Peyer's patch (tissue), 4 donors: ENCODE measurements around the gene PKD1. TPM values are rescaled to one million over a fixed set of nuclear protein-coding genes. Genes with fewer than 3 reads are reported as not detected.

Experiments used
- DNase-seq, 3 donors: peaks; one replicate each; pipeline ENCODE4 v3.0.0-alpha.2; 2017 to 2019
- H3K27ac ChIP-seq, 4 donors: fragments of 200-600 bp; sonication (generic); one replicate each; pipeline ENCODE4 v1.5.1; 2016 to 2019
- H3K27me3 ChIP-seq, 2 donors: fragments of 200-600 bp; sonication (generic); one replicate each; pipeline ENCODE4 v1.5.1; 2019
- H3K36me3 ChIP-seq, 3 donors: fragments of 200-600 bp; sonication (generic); one replicate each; pipeline ENCODE4 v1.5.1; 2016 to 2019
- H3K4me1 ChIP-seq, 4 donors: fragments of 200-600 bp; sonication (generic); one replicate each; pipeline ENCODE4 v1.5.1; 2016 to 2019
- H3K4me3 ChIP-seq, 4 donors: fragments of 200-600 bp; sonication (generic); 1 replicate in 3 of 4; 2 replicates in 1 of 4; pipeline ENCODE4 v1.5.1; 2016 to 2019; ENCODE audit warnings: mild to moderate bottlenecking in 1 of 4
- H3K9me3 ChIP-seq, 4 donors: fragments of 200-600 bp; sonication (generic); one replicate each; pipeline ENCODE4 v1.5.1; 2016 to 2019; ENCODE audit warnings: mild to moderate bottlenecking in 1 of 4
- CTCF ChIP-seq, 6 experiments: fragments of 450-650 bp in 4 of 6; fragments of 200-600 bp in 2 of 6; sonication (generic) in 1 of 6; IDR thresholded peaks; one replicate each; pipeline ENCODE4 v1.5.1; 2017 to 2019; ENCODE audit warnings: antibody characterized with exemption in 6 of 6, mild to moderate bottlenecking in 3 of 6, moderate library complexity in 1 of 6
- POLR2A ChIP-seq, 2 donors: fragments of 450-650 bp; IDR thresholded peaks; one replicate each; pipeline ENCODE4 v1.5.1; 2017; ENCODE audit warnings: antibody characterized with exemption in 2 of 2, mild to moderate bottlenecking in 2 of 2, moderate library complexity in 2 of 2
- total RNA-seq, 4 donors: library from RNA; depleted of rRNA; stranded (reverse); fragments of >200 nt; gene quantifications; one replicate each; pipeline ENCODE4 v1.1.0, GENCODE V29; 2016

Gene PKD1
- total RNA-seq, 4 donors from 2014 or later = 64.6 to 305 (median 188) TPM

GRCh38 chr16:2087748-2088631 is 47.7 kb downstream of the PKD1 start:
- Histone ChIP-seq H3K36me3 (peaks cover 0 to 82% (median 0%) of the 10 kb centered on the region in 3 donors), H3K4me3 (no peak overlapping the region), H3K9me3 (no peaks in the 10 kb centered on the region), H3K27ac (no peak overlapping the region), H3K27me3 (no peaks in the 10 kb centered on the region), H3K4me1 (peaks cover 0 to 32% (median 0%) of the 10 kb centered on the region in 4 donors)
- no peak for DNase-seq
- TF ChIP-seq POLR2A (IDR thresholded peaks at IDR 0.05) (no peak), CTCF (IDR thresholded peaks at IDR 0.05) (no peak)

- Histone ChIP-seq H3K27ac (no peak overlapping the region), H3K9me3 (no peaks in the 10 kb centered on the region), H3K36me3 (peaks cover 0 to 75% (median 0%) of the 10 kb centered on the region in 3 donors), H3K27me3 (no peaks in the 10 kb centered on the region), H3K4me3 (no peak overlapping the region), H3K4me1 (peaks cover 0 to 32% (median 0%) of the 10 kb centered on the region in 4 donors)
- no peak for TF ChIP-seq POLR2A (IDR thresholded peaks at IDR 0.05)
- TF ChIP-seq CTCF (IDR thresholded peaks at IDR 0.05) = no peak
- DNase-seq = no peak
Observed at GRCh38 chr16:2086812-2087747, 48.6 kb downstream of the PKD1 start.

GRCh38 chr16:2086106-2086742 is 49.5 kb downstream of the PKD1 start:
- Histone ChIP-seq H3K36me3 (peaks cover 0 to 84% (median 0%) of the 10 kb centered on the region in 3 donors), H3K4me1 (peaks cover 0 to 29% (median 0%) of the 10 kb centered on the region in 4 donors), H3K27me3 (no peaks in the 10 kb centered on the region), H3K9me3 (no peaks in the 10 kb centered on the region), H3K27ac (no peak overlapping the region), H3K4me3 (no peak overlapping the region)
- TF ChIP-seq POLR2A (IDR thresholded peaks at IDR 0.05) (no peak), CTCF (IDR thresholded peaks at IDR 0.05) (no peak)
- no peak for DNase-seq

- TF ChIP-seq POLR2A (IDR thresholded peaks at IDR 0.05) (no peak), CTCF (IDR thresholded peaks at IDR 0.05) (no peak)
- Histone ChIP-seq H3K27ac (no peak overlapping the region), H3K4me1 (peaks cover 0 to 29% (median 0%) of the 10 kb centered on the region in 4 donors), H3K27me3 (no peaks in the 10 kb centered on the region), H3K4me3 (no peak overlapping the region), H3K9me3 (no peaks in the 10 kb centered on the region), H3K36me3 (peaks cover 0 to 89% (median 0%) of the 10 kb centered on the region in 3 donors)
- DNase-seq = no peak
Observed at GRCh38 chr16:2085669-2086068, 50.0 kb downstream of the PKD1 start.
